GM18502 (cell line): Measurements from ENCODE around the gene NUP62.

Source experiments
- ATAC-seq: cut with Tn5 transposase; IDR thresholded peaks from one replicate; pipeline ENCODE4 v1.9.1; 2021; ENCODE audit warnings: mild to moderate bottlenecking; ENCODE audit not compliant: unreplicated experiment, poor library complexity

The NUP62 gene

GRCh38 chr19:49872245-49873128 lies 56.8 kb downstream of the NUP62 start:
- no peak for ATAC-seq

GRCh38 chr19:49871349-49871985 lies 57.8 kb downstream of the NUP62 start:
- ATAC-seq, result no peak

GRCh38 chr19:49870309-49870901 lies 58.9 kb downstream of the NUP62 start:
- no peak for ATAC-seq

DNA sequence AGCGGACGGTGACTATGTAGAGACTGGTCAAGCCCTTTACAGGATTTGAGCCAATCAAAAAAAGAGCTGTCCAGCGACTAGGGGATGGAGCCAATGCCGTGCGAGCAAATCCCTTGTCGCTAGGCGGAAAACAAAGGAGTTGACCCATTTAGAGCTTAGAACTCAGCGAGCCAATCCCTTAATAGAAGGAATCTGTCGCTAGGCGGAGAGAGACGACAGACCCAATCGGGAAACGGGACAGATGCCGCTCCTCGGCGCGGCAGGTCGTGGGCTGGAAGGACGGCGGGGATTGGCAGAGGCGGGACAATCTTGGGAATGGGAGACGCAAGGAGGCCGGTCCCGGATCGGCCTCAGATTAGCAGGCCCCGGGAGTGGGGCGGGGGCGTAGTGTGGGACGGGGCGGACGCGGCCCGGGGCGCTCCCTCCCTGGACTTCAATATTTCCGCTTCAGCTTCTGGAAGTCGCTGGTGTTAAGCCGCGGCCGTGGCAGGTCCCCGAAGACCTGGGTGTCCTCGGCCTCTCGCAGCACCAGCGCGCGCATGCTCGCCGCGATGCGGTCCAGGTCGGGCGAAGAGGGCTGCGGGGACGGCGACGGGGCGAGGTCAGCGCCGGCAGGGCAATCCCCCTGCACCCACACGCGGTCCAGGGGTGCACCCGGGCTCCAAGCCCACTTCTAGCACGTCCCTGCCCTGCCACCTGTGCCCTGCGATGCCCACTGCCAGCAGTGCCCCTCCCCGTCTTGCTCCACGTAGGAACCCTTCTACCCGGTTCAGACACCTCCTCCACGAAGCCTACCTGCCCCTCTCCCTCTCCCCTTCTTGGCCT lies 59.6 kb downstream of the NUP62 start:
- ATAC-seq, result peak; percentile 65

DNA sequence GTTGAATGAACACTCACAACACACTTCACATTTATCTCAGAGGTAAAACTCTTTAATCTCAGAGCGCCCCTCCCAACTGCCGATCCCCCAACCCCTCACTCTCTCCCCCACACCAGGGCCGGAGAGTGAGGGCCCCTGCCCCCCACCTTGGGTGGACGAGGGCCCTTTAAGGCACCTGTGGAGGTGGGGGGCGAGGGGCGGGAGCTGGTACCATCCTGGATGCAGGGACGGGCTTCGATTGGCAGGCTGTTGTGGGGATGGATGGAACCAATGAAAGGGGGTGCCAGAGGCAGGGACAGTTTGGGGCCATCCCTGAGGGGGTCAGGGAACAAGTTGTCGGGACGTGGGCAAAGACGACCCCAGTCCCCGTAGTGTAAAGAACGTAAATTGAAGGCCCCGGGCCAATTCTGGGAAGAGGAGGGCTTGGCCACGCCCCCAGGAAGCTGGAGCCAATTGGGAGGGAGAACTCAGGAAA lies 60.3 kb downstream of the NUP62 start:
- peak; percentile 17 for ATAC-seq

DNA sequence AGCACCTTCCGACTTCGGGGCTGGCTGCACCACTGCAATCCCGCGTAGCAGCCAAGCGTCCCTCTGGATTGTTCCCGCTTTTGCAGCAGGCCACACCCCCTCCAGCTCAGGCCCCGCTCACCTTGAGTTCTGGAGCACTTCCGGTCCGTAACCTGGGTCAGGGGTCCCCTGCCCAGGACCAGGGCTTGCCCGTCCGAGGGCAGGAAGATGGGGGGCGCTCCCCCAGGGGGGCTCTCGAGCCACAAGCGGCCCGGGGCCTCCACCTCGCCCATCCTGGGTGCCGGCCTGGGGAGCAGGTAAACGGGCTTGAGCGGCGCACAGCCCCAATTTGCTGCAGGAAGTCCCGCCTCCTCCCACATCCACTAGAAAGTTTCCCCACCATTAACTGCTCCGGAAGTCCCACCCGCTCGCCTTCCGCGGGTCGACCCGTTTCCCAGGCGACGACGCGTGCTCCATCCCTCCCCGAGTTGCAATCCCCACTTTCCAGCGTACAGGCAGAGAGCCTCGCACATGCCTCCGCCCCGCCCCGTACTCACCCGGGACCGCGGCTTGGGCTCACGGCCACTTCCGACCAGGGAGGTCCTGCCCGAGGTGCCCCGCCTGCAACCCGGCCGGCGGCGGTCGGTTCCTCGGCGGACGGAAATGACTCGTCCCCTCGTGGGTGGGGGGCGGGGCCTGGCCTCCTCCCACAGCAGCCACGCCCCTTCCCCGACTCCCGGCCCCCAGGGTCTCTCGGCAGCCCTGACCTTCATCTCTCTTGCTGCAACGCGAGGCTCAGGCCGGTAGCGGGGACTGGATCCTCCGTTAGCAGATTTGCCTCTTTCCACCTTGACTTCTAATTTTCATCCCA lies 62.1 kb downstream of the NUP62 start, which contains the start of gene PNKP:
PNKP (minus strand) TSS at position 644 of the 850 bp plus-strand sequence; CDS start at position 272, 372 bp downstream.
- peak; percentile 46 for ATAC-seq

DNA sequence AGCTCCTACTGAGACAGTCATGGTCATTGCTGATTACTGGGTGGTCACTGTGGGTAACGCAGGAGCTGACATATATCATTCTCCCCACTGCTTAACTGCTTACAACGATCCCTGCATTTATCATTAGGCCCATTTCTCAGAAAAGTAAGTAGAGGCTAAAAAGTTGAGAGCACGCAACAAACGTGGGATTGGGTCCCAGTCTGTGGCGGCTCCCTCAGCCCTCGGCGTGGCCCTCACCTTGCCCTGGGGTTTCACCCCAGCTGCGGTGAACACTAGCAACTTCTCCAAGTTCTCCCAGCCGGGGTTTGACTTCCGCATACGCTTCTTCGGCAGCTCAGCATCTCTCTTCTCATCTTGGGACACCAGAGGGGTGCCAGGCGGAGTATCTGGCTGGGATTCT lies 64.4 kb downstream of the NUP62 start:
- no peak for ATAC-seq

DNA sequence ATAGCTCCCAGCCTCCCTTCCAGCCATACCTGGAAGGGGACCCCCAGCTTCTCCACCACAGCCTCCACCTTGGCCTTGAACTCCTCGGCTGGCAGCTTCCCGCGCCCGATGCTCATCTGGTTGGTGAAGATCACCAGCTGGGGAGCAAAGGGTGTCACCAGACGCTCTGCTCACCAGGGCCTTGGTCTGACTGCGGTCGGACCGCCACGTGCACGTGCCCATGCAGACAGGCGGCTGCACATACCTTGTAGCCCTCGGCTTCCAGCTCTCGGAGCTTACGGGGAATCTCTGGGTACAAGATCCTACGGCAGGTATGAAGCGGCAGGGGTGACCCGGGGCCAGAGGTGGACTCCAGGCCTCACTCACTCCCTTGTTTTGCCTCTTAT lies 65.4 kb downstream of the NUP62 start:
- ATAC-seq, result no peak

DNA sequence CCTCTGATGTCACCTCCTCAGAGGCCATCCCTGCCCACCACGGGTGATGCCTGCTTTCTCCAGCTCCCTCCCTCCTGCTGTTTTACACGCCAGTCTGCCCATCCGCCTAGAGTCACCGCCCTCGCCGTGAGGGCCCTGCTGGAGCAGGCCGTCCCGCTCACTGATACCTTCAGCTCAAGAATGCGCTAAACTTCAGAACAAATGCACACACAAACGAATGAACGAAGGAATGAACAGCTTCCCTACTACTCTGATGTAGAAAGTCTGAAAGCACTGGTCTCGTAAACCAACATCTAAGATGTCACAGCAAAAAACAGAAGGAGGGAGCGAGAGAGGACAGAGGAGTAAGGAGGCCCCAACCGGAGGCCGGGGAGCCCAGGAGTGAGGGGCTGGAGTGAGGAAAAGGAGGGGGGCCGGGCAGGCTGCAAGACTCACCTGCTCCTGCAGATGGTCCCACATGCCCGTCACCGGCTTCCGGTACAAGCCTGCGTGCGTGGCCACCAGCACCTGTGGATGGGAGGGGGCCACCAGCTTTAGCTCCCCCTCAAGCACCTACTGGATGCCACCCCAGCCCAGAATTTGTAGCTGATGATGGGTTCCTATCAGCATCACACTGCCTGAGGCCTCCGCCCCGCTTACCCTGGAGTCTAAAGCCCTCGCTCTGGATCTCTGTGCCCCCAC lies 65.9 kb downstream of the NUP62 start:
- no peak for ATAC-seq

GRCh38 chr19:49862391-49863253 lies 66.7 kb downstream of the NUP62 start:
- ATAC-seq, result no peak

DNA sequence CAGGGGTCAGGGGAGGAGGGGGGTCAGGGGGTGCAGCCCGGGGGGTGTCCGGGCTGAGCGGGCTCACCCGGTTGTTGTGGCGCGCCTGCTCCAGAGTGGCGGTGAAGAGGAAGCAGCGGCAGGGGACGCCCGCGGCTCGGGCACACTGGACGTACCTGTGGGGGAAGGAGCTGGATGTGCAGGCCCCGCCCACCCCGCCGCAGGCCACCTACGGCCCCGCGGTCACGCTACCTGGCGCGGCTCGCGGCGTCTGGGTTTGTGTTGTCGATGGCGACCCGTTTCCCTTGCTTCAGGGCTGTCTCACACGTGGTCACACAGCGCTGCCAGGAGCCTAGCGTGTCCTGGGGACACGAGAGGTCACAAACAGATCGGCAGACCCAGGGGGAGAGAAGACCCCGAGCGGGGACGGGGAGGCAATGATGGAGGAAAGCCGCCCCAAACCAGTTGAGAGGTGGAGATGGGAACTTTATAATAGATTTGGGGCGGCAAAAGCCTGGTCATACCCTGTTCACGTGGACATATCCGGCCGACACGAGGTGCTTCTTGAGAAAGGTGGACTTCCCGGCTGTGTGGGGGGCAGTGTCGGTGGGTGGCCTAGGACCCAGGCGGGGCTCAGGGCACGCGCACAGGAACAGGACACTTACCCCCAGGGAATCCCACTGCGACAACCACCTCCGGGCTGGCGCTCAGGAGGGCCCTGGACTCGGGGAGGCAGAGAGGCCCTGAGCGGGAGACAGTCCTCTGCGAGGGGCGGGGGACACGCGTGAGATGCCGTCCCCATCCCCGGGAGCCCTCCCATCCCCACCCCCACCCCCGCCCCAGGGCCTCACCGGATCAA lies 67.5 kb downstream of the NUP62 start:
- ATAC-seq, result no peak

DNA sequence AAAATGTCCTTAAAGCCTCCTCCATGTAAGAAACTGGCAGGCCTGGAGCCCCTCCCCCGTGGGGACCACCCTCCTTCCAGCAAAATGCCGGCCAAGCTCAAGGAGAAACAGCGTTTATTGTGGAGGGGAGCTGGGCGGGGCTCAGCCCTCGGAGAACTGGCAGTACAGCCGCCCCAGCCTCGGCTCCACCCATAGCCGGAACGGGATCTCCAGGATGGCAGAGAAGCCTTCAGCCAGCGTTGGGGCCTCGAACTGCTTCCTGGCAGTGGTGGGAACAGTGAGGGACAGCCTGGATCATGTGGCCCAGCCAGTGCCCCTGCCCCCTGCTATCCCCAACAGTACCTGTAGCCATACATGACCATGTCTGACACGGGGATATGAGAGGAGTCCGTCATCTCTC lies 68.2 kb downstream of the NUP62 start:
- no peak for ATAC-seq

DNA sequence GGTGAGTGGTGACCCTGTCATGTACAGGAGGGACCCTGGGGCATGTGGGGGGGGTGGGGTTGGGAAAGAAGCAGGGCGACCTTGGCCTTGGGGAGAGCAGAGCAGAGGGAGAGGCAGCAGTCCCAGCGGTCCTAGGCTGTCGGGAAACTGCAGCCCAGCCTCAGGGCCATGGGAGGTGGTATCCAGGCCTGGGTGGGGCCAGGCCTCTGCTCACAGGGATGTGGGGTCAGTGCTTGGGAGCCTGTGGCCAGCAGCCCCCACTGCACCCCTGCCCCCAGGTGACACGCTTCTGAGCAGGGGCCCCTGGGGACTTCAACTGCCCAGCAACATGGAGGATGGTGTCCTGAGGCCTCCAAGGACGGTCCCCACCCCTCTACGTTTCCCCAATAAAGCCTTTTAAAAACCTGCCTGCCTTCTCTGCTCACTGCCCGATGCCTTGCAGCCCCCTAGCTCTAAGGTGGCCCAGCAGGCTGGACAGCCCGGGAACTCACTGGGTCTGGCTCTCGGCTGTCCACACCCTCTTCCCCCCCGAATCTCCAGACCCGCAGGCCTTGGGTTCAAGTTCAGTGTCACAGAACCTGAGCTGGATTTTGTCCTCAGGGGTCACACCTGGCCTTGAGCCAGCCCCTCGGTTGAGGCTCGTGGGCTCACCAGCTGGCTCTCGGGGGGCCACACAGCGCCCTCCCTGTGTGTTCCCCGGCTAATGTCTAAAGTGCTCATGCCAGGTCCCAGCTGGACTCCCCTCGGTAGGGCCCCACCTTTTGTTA lies 68.8 kb downstream of the NUP62 start:
- no peak for ATAC-seq

GRCh38 chr19:49859682-49860335 lies 69.5 kb downstream of the NUP62 start:
- ATAC-seq, result no peak

DNA sequence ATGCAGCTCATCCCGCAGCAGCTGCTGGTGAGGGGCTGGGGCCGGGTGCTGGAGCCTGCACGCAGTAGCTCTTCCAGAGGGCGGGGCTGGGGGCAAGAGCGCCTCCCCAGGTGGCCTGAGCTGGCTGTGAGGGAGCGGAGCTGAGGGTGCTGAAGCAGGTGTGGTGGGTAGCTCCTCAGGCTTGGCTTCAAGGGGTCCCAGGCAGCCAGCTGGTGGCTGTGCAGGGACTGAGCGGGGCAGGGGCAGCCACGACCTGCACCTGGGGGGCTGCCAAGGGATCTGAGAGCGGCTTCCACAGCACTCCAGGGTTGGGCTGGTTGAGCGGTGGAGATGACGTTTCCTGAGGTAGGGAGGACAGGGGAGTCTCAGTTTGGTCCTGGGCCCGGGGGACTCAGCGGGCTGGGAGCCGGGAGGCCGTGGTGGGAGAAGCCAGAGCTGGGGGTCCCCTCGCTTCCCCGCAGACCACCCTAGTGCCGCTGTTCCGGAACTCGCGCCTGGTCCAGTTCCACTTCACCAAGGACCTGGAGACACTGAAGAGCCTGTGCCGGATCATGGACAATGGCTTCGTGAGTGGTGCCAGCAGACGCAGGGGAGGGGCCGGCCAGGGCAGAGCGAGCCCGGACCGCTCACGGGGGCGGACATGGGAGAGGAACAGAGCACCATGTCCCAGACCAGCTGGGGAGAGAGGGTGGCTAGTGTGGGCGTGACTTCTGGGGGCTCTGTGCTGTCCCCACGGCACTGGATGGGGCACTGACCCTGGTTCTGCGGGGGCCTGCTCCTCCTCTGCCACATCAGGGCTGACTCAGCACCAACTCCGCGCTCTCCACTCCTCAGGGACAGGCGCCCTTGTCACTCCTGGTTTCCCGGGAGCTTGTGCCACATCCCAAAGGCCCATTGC lies 71.0 kb downstream of the NUP62 start:
- ATAC-seq, result no peak
